Vagina (tissue), 2 donors: ENCODE measurements around the gene AIPL1. TPM values are rescaled to one million over a fixed set of nuclear protein-coding genes. Genes with fewer than 3 reads are reported as not detected.
"Not testable (repeated sequence)": the region's sequence is repeated elsewhere in the genome, so short reads cannot be mapped to it uniquely, and the experiment has no call there.

ENCODE experiments used
- DNase-seq, 2 donors: peaks; one replicate each; pipeline ENCODE4 v3.0.0-alpha.2; 2017; ENCODE audit errors: extremely low spot score in 2 of 2
- H3K27ac ChIP-seq: fragments of 200-600 bp; sonication (generic); one replicate; pipeline ENCODE4 v1.5.1; 2019
- H3K27me3 ChIP-seq: fragments of 200-600 bp; sonication (generic); one replicate; pipeline ENCODE4 v1.5.1; 2019
- H3K36me3 ChIP-seq, 2 donors: fragments of 200-600 bp; sonication (generic); one replicate each; pipeline ENCODE4 v1.5.1; 2017 to 2019
- H3K4me1 ChIP-seq: fragments of 200-600 bp; sonication (generic); one replicate; pipeline ENCODE4 v1.5.1; 2019
- H3K4me3 ChIP-seq, 2 donors: fragments of 200-600 bp; sonication (generic); 1 replicate in 1 of 2; 2 replicates in 1 of 2; pipeline ENCODE4 v1.5.1; 2016 to 2019
- H3K9me3 ChIP-seq: fragments of 200-600 bp; sonication (generic); one replicate; pipeline ENCODE4 v1.5.1; 2019
- CTCF ChIP-seq, 3 experiments: fragments of 450-650 bp in 2 of 3; fragments of 200-600 bp in 1 of 3; sonication (generic) in 1 of 3; IDR thresholded peaks; one replicate each; pipeline ENCODE4 v1.5.1; 2017 to 2019; ENCODE audit warnings: antibody characterized with exemption in 3 of 3, mild to moderate bottlenecking in 2 of 3, moderate library complexity in 2 of 3
- POLR2A ChIP-seq, 2 donors: fragments of 450-650 bp; IDR thresholded peaks; one replicate each; pipeline ENCODE4 v1.6.1; 2017; ENCODE audit warnings: antibody characterized with exemption in 2 of 2, mild to moderate bottlenecking in 2 of 2, moderate library complexity in 2 of 2
- POLR2AphosphoS5 ChIP-seq, 2 donors: sonication (generic); formaldehyde crosslinking; IDR thresholded peaks; one replicate each; pipeline ENCODE4 v1.9.0; 2017; ENCODE audit warnings: antibody characterized with exemption in 2 of 2, mild to moderate bottlenecking in 2 of 2, low read depth in 1 of 2; ENCODE audit not compliant: insufficient read depth in 1 of 2
- intact Hi-C: fragments of 100-400 bp; cut with DNase I; formaldehyde crosslinking; loops from one replicate; pipeline ENCODE4 v1.15.1; 2023
- total RNA-seq: library from RNA; depleted of rRNA; stranded (reverse); fragments of >200 nt; gene quantifications from one replicate; pipeline ENCODE4 v1.2.3, GENCODE V29; 2016

The AIPL1 gene
- not detected for total RNA-seq

GRCh38 chr17:6435051-6435450, at the start of gene AIPL1:
AIPL1 (minus strand) TSS chr17:6435121; CDS start chr17:6435104, 17 bp downstream.
- Histone ChIP-seq H3K9me3 (no peaks in the 10 kb centered on the region), H3K27me3 (no peaks in the 10 kb centered on the region), H3K27ac (no peak within 1 kb of the TSS), H3K4me3 (no peak within 1 kb of the TSS), H3K4me1 (no peaks in the 10 kb centered on the region), H3K36me3 (no peaks in the 10 kb centered on the region)
- DNase-seq, result no peak
- intact Hi-C loops, result no loop called here
- no peak for TF ChIP-seq CTCF (IDR thresholded peaks at IDR 0.05)
- no peak for TF ChIP-seq POLR2A (IDR thresholded peaks at IDR 0.05)
- no peak for TF ChIP-seq POLR2AphosphoS5 (IDR thresholded peaks at IDR 0.05; ENCODE audit: insufficient read depth in 1 of 2, low read depth in 1 of 2)

GRCh38 chr17:6483507-6483906, 48.6 kb upstream of the AIPL1 start:
- TF ChIP-seq POLR2A (IDR thresholded peaks at IDR 0.05) (no peak), POLR2AphosphoS5 (IDR thresholded peaks at IDR 0.05; ENCODE audit: insufficient read depth in 1 of 2, low read depth in 1 of 2) (no peak)
- no peaks in the 10 kb centered on the region for H3K9me3 ChIP-seq
- intact Hi-C loops, result no loop called here

GRCh38 chr17:6482796-6483195, 47.9 kb upstream of the AIPL1 start:
- H3K4me3 ChIP-seq, H3K9me3 ChIP-seq, H3K27ac ChIP-seq, intact Hi-C loops, H3K27me3 ChIP-seq, H3K36me3 ChIP-seq, H3K4me1 ChIP-seq, DNase-seq: not testable (repeated sequence)

More at GRCh38 chr17:6483507-6483906, 48.6 kb upstream of the AIPL1 start:
- H3K27me3 ChIP-seq, result no peaks in the 10 kb centered on the region
- no peaks in the 10 kb centered on the region for H3K36me3 ChIP-seq
- H3K4me1 ChIP-seq, result peaks cover 6% of the 10 kb centered on the region
- no peak overlapping the region for H3K27ac ChIP-seq
- no peak for DNase-seq
- no peak overlapping the region for H3K4me3 ChIP-seq

- no peak for DNase-seq
- H3K27me3 ChIP-seq, result no peaks in the 10 kb centered on the region
- no peak overlapping the region for H3K4me3 ChIP-seq
- intact Hi-C loops, result no loop called here
- no peaks in the 10 kb centered on the region for H3K36me3 ChIP-seq
- no peaks in the 10 kb centered on the region for H3K4me1 ChIP-seq
- TF ChIP-seq CTCF (IDR thresholded peaks at IDR 0.05), result no peak
- no peak for TF ChIP-seq POLR2A (IDR thresholded peaks at IDR 0.05)
- TF ChIP-seq POLR2AphosphoS5 (IDR thresholded peaks at IDR 0.05; ENCODE audit: insufficient read depth in 1 of 2, low read depth in 1 of 2), result no peak
- H3K27ac ChIP-seq, result no peak overlapping the region
- H3K9me3 ChIP-seq, result no peaks in the 10 kb centered on the region
Measured at GRCh38 chr17:6482105-6482455, 47.2 kb upstream of the AIPL1 start.

GRCh38 chr17:6480303-6480675, 45.4 kb upstream of the AIPL1 start:
- TF ChIP-seq POLR2A (IDR thresholded peaks at IDR 0.05) (no peak), CTCF (IDR thresholded peaks at IDR 0.05) (no peak), POLR2AphosphoS5 (IDR thresholded peaks at IDR 0.05; ENCODE audit: insufficient read depth in 1 of 2, low read depth in 1 of 2) (no peak)
- peaks cover 4% of the 10 kb centered on the region for H3K4me1 ChIP-seq
- H3K36me3 ChIP-seq, result no peaks in the 10 kb centered on the region
- no peak for DNase-seq
- H3K4me3 ChIP-seq, result no peak overlapping the region
- no peak overlapping the region for H3K27ac ChIP-seq
- H3K9me3 ChIP-seq, result no peaks in the 10 kb centered on the region
- intact Hi-C loops, result no loop called here
- no peaks in the 10 kb centered on the region for H3K27me3 ChIP-seq

GRCh38 chr17:6479622-6480302, 44.8 kb upstream of the AIPL1 start:
- TF ChIP-seq POLR2A (IDR thresholded peaks at IDR 0.05) (no peak), POLR2AphosphoS5 (IDR thresholded peaks at IDR 0.05; ENCODE audit: insufficient read depth in 1 of 2, low read depth in 1 of 2) (no peak), CTCF (IDR thresholded peaks at IDR 0.05) (no peak)
- no peaks in the 10 kb centered on the region for H3K9me3 ChIP-seq
- H3K4me3 ChIP-seq, result no peak overlapping the region
- no peak for DNase-seq
- no peaks in the 10 kb centered on the region for H3K36me3 ChIP-seq
- intact Hi-C loops, result no loop called here
- H3K27me3 ChIP-seq, result no peaks in the 10 kb centered on the region
- no peak overlapping the region for H3K27ac ChIP-seq
- H3K4me1 ChIP-seq, result peaks cover 5% of the 10 kb centered on the region
